Neural cell (in vitro differentiated cells): ENCODE measurements around the gene HIVEP3. TPM values are rescaled to one million over a fixed set of nuclear protein-coding genes. Genes with fewer than 3 reads are reported as not detected.

Experiments
- H2AFZ ChIP-seq: fragments of 200-600, 300-800 bp; sonication (generic), shearing (Covaris generic); 2 replicates; pipeline ENCODE4 v1.6.0; 2014; ENCODE audit warnings: low read depth, mild to moderate bottlenecking, antibody characterized with exemption, low read length, moderate library complexity
- H3F3A ChIP-seq: fragments of 200-600 bp; shearing (Covaris generic); 2 replicates; pipeline ENCODE4 v1.6.1; 2016; ENCODE audit warnings: mild to moderate bottlenecking, moderate library complexity, mixed read lengths, antibody characterized with exemption, low read length; ENCODE audit not compliant: insufficient read depth, poor library complexity, severe bottlenecking
- H3K27ac ChIP-seq: fragments of 200-600, 300-800 bp; sonication (generic), shearing (Covaris generic); 2 replicates; pipeline ENCODE4 v1.5.1; 2014; ENCODE audit warnings: mild to moderate bottlenecking, low read length, moderate library complexity
- H3K27me3 ChIP-seq: fragments of 300-800, 200-600 bp; sonication (generic), shearing (Covaris generic); 2 replicates; pipeline ENCODE4 v1.6.0; 2014; ENCODE audit warnings: mild to moderate bottlenecking, low read depth, low read length, moderate library complexity; ENCODE audit not compliant: insufficient read depth
- H3K36me3 ChIP-seq: fragments of 300-800, 200-600 bp; sonication (generic), shearing (Covaris generic); 2 replicates; pipeline ENCODE4 v1.5.1; 2014; ENCODE audit warnings: mild to moderate bottlenecking, antibody characterized with exemption, low read length, moderate library complexity; ENCODE audit not compliant: insufficient read depth
- H3K4me2 ChIP-seq: fragments of 300-800, 200-600 bp; sonication (generic), shearing (Covaris generic); 2 replicates; pipeline ENCODE4 v1.6.0; 2014; ENCODE audit warnings: mild to moderate bottlenecking, low read length
- H3K4me3 ChIP-seq: fragments of 300-800, 200-600 bp; sonication (generic), shearing (Covaris generic); 2 replicates; pipeline ENCODE4 v1.5.1; 2014; ENCODE audit warnings: mild to moderate bottlenecking, low read length, moderate library complexity
- H3K79me2 ChIP-seq: fragments of 200-600 bp; shearing (Covaris generic); replicated peaks from 2 replicates; pipeline ENCODE4 v1.6.0; 2014; ENCODE audit warnings: mild to moderate bottlenecking, low read length, moderate library complexity; ENCODE audit not compliant: insufficient read depth
- H3K9ac ChIP-seq: fragments of 300-800, 200-600 bp; sonication (generic), shearing (Covaris generic); 2 replicates; pipeline ENCODE4 v1.6.1; 2016; ENCODE audit warnings: mild to moderate bottlenecking, low read length, mixed read lengths
- H3K9me2 ChIP-seq: fragments of 200-600 bp; shearing (Covaris generic); 2 replicates; pipeline ENCODE4 v1.6.1; 2016; ENCODE audit warnings: mild to moderate bottlenecking, low read length, mixed read lengths; ENCODE audit not compliant: insufficient read depth
- H3K9me3 ChIP-seq: fragments of 200-600, 300-800 bp; sonication (generic), shearing (Covaris generic); 2 replicates; pipeline ENCODE4 v1.6.1; 2016; ENCODE audit warnings: mild to moderate bottlenecking, mixed run types, low read length, moderate library complexity, mixed read lengths
- H4K20me1 ChIP-seq: fragments of 200-600 bp; shearing (Covaris generic); 2 replicates; pipeline ENCODE4 v1.6.1; 2016; ENCODE audit warnings: mild to moderate bottlenecking, mixed run types; ENCODE audit not compliant: insufficient read depth
- CTCF ChIP-seq: fragments of 450-650 bp; IDR thresholded peaks from 2 replicates; pipeline ENCODE4 v1.5.1; 2014; ENCODE audit warnings: antibody characterized with exemption, mild to moderate bottlenecking, moderate library complexity; ENCODE audit not compliant: poor library complexity, severe bottlenecking
- EP300 ChIP-seq: fragments of 450-650 bp; conservative IDR thresholded peaks from 2 replicates; pipeline ENCODE4 v1.6.1; 2014; ENCODE audit warnings: antibody characterized with exemption, mild to moderate bottlenecking, moderate library complexity; ENCODE audit not compliant: poor library complexity, severe bottlenecking
- EZH2 ChIP-seq: fragments of 200-600, 300-800 bp; shearing (Covaris generic), sonication (generic); IDR thresholded peaks from 2 replicates; pipeline ENCODE4 v1.6.1; 2014; ENCODE audit warnings: antibody characterized with exemption, low read length, borderline replicate concordance, mild to moderate bottlenecking; ENCODE audit not compliant: insufficient read depth, poor library complexity, severe bottlenecking
- MXI1 ChIP-seq: fragments of 450-650 bp; conservative IDR thresholded peaks from 2 replicates; pipeline ENCODE4 v1.6.1; 2014; ENCODE audit warnings: antibody characterized with exemption, mild to moderate bottlenecking; ENCODE audit not compliant: poor library complexity, severe bottlenecking
- POLR2AphosphoS5 ChIP-seq: IDR thresholded peaks from 2 replicates; pipeline ENCODE4 v1.6.1; 2012
- RAD21 ChIP-seq: fragments of 450-650 bp; conservative IDR thresholded peaks from 2 replicates; pipeline ENCODE4 v1.6.1; 2014; ENCODE audit warnings: antibody characterized with exemption, mild to moderate bottlenecking, moderate library complexity
- REST ChIP-seq: IDR thresholded peaks from 2 replicates; pipeline ENCODE4 v1.6.1; 2012; ENCODE audit warnings: borderline replicate concordance
- SMC3 ChIP-seq: fragments of 450-650 bp; conservative IDR thresholded peaks from 2 replicates; pipeline ENCODE4 v1.6.1; 2014; ENCODE audit warnings: antibody characterized with exemption, mild to moderate bottlenecking, moderate library complexity; ENCODE audit not compliant: poor library complexity
- TAF1 ChIP-seq: IDR thresholded peaks from 2 replicates; pipeline ENCODE4 v1.6.1; 2012; ENCODE audit warnings: low read depth
- polyA plus RNA-seq: library from polyadenylated mRNA; depleted of rRNA; stranded (reverse); fragments of >200 nt; gene quantifications from 2 replicates; pipeline ENCODE4 v1.2.3, GENCODE V29; 2014

HIVEP3 gene
- polyA plus RNA-seq, 1 donor from 2014 or later: 2.6 TPM

- Histone ChIP-seq H3K9me2 (no peaks in the 10 kb centered on the region), H4K20me1 (no peaks in the 10 kb centered on the region), H3K27me3 (no peaks in the 10 kb centered on the region), H3K36me3 (no peaks in the 10 kb centered on the region), H3K9ac (no peak overlapping the region), H3K9me3 (peaks cover 3% of the 10 kb centered on the region), H3K79me2 (peaks cover 9% of the 10 kb centered on the region), H3K4me3 (peak overlapping the region; percentile 76), H3K27ac (peak overlapping the region; percentile 93), H3K4me2 (peak overlapping the region; percentile 27), H3F3A (peaks cover 5% of the 10 kb centered on the region), H2AFZ (no peak overlapping the region)
- no peak for TF ChIP-seq TAF1
- TF ChIP-seq POLR2AphosphoS5: no peak
- no peak for TF ChIP-seq MXI1
- TF ChIP-seq CTCF: no peak
- TF ChIP-seq RAD21: no peak
- TF ChIP-seq REST: no peak
- TF ChIP-seq EZH2: no peak
- no peak for TF ChIP-seq EP300
- no peak for TF ChIP-seq SMC3
Observed at GRCh38 chr1:41920658-41921057, 1.9 kb upstream of the HIVEP3 start.

DNA sequence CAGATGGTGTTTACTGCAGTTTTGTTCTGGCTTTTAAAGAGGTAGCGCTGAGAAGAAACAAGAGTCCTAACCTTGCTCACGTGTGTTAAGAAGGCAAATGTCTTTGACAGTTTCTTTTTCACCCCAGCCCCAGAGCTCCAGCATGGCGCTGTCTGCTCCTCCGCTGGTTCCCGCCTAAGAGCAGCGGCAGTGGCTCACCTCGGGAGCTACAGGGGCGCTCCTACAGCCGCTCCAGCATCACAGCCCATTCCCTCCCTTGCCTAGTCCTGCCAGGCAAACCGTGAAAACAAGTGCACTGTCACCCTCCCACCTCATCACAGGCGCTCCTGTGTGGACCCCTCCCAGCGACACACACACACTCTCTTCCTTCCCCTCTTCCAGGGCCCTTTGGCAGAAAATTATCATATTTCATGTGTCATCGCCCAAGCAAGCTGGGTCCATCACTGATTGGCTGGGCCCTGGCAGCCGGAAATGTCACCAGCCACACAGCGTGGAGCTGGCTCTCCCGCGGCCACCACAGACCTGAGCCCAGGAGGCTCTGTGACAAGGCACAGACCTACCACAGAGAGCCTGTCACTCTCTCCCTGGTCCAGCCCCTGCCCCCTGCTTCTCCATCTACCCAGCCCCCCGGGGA lies 1.2 kb upstream of the HIVEP3 start:
- H3K36me3 ChIP-seq: no peaks in the 10 kb centered on the region
- no peaks in the 10 kb centered on the region for H3K9me2 ChIP-seq
- H3K79me2 ChIP-seq: peaks cover 17% of the 10 kb centered on the region
- no peaks in the 10 kb centered on the region for H3K27me3 ChIP-seq
- peak overlapping the region; percentile 27 for H3K4me2 ChIP-seq
- peak overlapping the region; percentile 93 for H3K27ac ChIP-seq
- TF ChIP-seq MXI1: peak; percentile 54
- no peak for TF ChIP-seq EZH2
- peak; percentile 22 for TF ChIP-seq CTCF
- peak; percentile 22 for TF ChIP-seq RAD21
- peak; percentile 52 for TF ChIP-seq EP300
- peak; percentile 59 for TF ChIP-seq POLR2AphosphoS5
- no peak for TF ChIP-seq TAF1
- no peak for TF ChIP-seq SMC3
- peak; percentile 38 for TF ChIP-seq REST
- H2AFZ ChIP-seq: no peak overlapping the region
- no peaks in the 10 kb centered on the region for H4K20me1 ChIP-seq
- peak overlapping the region; percentile 76 for H3K4me3 ChIP-seq
- peak overlapping the region; percentile 90 for H3K9ac ChIP-seq
- H3K9me3 ChIP-seq: peaks cover 3% of the 10 kb centered on the region
- peaks cover 5% of the 10 kb centered on the region for H3F3A ChIP-seq
